ENCODE data around the gene MRFAP1L1.
"Not testable (repeated sequence)": the region's sequence is repeated elsewhere in the genome, so short reads cannot be mapped to it uniquely, and the experiment has no call there.

The MRFAP1L1 gene

GRCh38 chr4:6728320-6729029, 18.8 kb upstream of the MRFAP1L1 start:
- Histone ChIP-seq H3K4me2 (no peak overlapping the region), H3K79me2 (ENCODE audit: insufficient read depth, low read depth) (no peaks in the 10 kb centered on the region), H3K36me3 (ENCODE audit: insufficient read depth) (no peaks in the 10 kb centered on the region), H3K4me3 (IDR thresholded peaks at IDR 0.05; ENCODE audit: insufficient read depth, low read depth, low read length) (no peak overlapping the region), H3K27ac (no peak overlapping the region), H3K27me3 (ENCODE audit: insufficient read depth, low read depth) (no peaks in the 10 kb centered on the region), H2AFZ (ENCODE audit: low read depth) (no peak overlapping the region), H3K9ac (no peak overlapping the region), H3K4me1 (ENCODE audit: low read depth, poor library complexity, severe bottlenecking) (no peaks in the 10 kb centered on the region), H4K20me1 (ENCODE audit: insufficient read depth) (no peaks in the 10 kb centered on the region)
- TF ChIP-seq CTCF (conservative IDR thresholded peaks at IDR 0.05; ENCODE audit: low read depth, low read length) = no peak

- H3K4me2 ChIP-seq = no peak overlapping the region
Measured at GRCh38 chr4:6727943-6728250, 18.2 kb upstream of the MRFAP1L1 start.

GRCh38 chr4:6727081-6727942, 17.6 kb upstream of the MRFAP1L1 start:
- Histone ChIP-seq H3K4me2 (no peak overlapping the region), H4K20me1 (ENCODE audit: insufficient read depth) (no peaks in the 10 kb centered on the region), H3K79me2 (ENCODE audit: insufficient read depth, low read depth) (no peaks in the 10 kb centered on the region), H3K27ac (no peak overlapping the region), H3K9ac (no peak overlapping the region), H3K4me3 (IDR thresholded peaks at IDR 0.05; ENCODE audit: insufficient read depth, low read depth, low read length) (no peak overlapping the region), H3K36me3 (ENCODE audit: insufficient read depth) (no peaks in the 10 kb centered on the region), H3K4me1 (ENCODE audit: low read depth, poor library complexity, severe bottlenecking) (no peaks in the 10 kb centered on the region), H3K27me3 (ENCODE audit: insufficient read depth, low read depth) (no peaks in the 10 kb centered on the region), H2AFZ (ENCODE audit: low read depth) (no peak overlapping the region)
- TF ChIP-seq CTCF (conservative IDR thresholded peaks at IDR 0.05; ENCODE audit: low read depth, low read length) = no peak

More at GRCh38 chr4:6727943-6728250, 18.2 kb upstream of the MRFAP1L1 start:
- no peak overlapping the region for H3K4me3 ChIP-seq (IDR thresholded peaks at IDR 0.05; ENCODE audit: insufficient read depth, low read depth, low read length)
- H4K20me1 ChIP-seq (ENCODE audit: insufficient read depth) = no peaks in the 10 kb centered on the region
- no peaks in the 10 kb centered on the region for H3K4me1 ChIP-seq (ENCODE audit: low read depth, poor library complexity, severe bottlenecking)
- no peaks in the 10 kb centered on the region for H3K36me3 ChIP-seq (ENCODE audit: insufficient read depth)
- H3K9ac ChIP-seq = no peak overlapping the region
- no peak overlapping the region for H3K27ac ChIP-seq
- H3K27me3 ChIP-seq (ENCODE audit: insufficient read depth, low read depth) = no peaks in the 10 kb centered on the region
- H3K79me2 ChIP-seq (ENCODE audit: insufficient read depth, low read depth) = no peaks in the 10 kb centered on the region
- no peak for TF ChIP-seq CTCF (conservative IDR thresholded peaks at IDR 0.05; ENCODE audit: low read depth, low read length)
- H2AFZ ChIP-seq (ENCODE audit: low read depth) = no peak overlapping the region

DNA sequence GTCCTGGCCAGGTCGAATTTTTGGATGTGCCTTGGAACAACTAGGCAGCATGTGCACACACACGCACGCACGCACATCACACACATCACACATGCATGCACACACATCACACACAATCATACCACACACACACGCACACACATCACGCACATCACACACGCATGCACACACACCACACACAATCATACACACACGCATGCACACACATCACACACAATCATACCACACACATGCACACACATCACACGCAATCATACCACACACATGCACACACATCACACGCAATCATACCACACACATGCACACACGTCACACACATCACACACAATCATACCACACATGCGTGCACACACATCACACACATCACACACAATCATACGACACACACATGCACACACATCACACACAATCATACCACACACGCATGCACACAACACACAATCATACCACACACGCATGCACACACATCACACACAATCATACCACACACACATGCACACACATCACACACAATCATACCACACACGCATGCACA, 15.8 kb upstream of the MRFAP1L1 start:
- H4K20me1 ChIP-seq (ENCODE audit: insufficient read depth); H3K4me2 ChIP-seq; H2AFZ ChIP-seq (ENCODE audit: low read depth); H3K4me1 ChIP-seq (ENCODE audit: low read depth, poor library complexity, severe bottlenecking); H3K36me3 ChIP-seq (ENCODE audit: insufficient read depth); H3K9ac ChIP-seq; H3K4me3 ChIP-seq (IDR thresholded peaks at IDR 0.05; ENCODE audit: insufficient read depth, low read depth, low read length); H3K79me2 ChIP-seq (ENCODE audit: insufficient read depth, low read depth); H3K27me3 ChIP-seq (ENCODE audit: insufficient read depth, low read depth); H3K27ac ChIP-seq: not testable (repeated sequence)
